Liver (tissue), 3 donors: Measurements from ENCODE around the gene COX11.

Source experiments
- GABPA ChIP-seq, 2 donors: IDR thresholded peaks in 1 of 2; conservative IDR thresholded peaks in 1 of 2; 2 replicates each; pipeline ENCODE4 v1.6.1; 2016; ENCODE audit warnings: antibody characterized with exemption in 2 of 2, mild to moderate bottlenecking in 1 of 2, moderate library complexity in 1 of 2
- TF ChIP-seq, protein P1 (sequence below): fragments of 150-350 bp; IDR thresholded peaks from 2 replicates; pipeline ENCODE4 v1.5.1; 2017; ENCODE audit warnings: improper control_type of control experiment, low read depth, low read length; ENCODE audit not compliant: missing input control
- donor health status: healthy.
- donor health status: healthy.

DNA sequence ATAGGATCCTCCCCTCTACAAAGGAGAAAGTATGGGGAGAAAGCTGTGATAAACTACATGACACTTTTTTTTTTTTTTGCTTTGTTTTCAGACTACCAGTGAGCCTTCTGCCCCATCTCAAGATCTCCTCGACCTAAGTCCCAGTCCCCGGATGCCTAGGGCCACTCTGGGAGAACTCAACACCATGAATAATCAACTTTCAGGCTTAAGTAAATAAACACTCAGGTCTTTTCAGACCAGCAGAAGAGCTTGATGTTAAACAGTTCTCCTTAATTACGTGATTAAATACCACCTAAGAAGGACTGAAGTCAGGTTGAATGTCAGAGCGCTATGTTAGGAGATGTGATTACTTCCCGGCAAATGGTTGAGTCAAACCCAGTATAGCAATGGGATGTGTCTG, 31.4 kb downstream of the COX11 start:
- TF ChIP-seq GABPA (IDR thresholded peaks at IDR 0.05 in 1 of 2, conservative IDR thresholded peaks at IDR 0.05 in 1 of 2), result no peak
- TF ChIP-seq, protein P1, sequence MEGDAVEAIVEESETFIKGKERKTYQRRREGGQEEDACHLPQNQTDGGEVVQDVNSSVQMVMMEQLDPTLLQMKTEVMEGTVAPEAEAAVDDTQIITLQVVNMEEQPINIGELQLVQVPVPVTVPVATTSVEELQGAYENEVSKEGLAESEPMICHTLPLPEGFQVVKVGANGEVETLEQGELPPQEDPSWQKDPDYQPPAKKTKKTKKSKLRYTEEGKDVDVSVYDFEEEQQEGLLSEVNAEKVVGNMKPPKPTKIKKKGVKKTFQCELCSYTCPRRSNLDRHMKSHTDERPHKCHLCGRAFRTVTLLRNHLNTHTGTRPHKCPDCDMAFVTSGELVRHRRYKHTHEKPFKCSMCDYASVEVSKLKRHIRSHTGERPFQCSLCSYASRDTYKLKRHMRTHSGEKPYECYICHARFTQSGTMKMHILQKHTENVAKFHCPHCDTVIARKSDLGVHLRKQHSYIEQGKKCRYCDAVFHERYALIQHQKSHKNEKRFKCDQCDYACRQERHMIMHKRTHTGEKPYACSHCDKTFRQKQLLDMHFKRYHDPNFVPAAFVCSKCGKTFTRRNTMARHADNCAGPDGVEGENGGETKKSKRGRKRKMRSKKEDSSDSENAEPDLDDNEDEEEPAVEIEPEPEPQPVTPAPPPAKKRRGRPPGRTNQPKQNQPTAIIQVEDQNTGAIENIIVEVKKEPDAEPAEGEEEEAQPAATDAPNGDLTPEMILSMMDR, result no peak
